ENCODE results near the gene PHACTR3.
A peak's percentile ranks its signal among the peaks of the same experiment; 100 is the strongest.
"Not testable (repeated sequence)": the region's sequence is repeated elsewhere in the genome, so short reads cannot be mapped to it uniquely, and the experiment has no call there.

The PHACTR3 gene

DNA sequence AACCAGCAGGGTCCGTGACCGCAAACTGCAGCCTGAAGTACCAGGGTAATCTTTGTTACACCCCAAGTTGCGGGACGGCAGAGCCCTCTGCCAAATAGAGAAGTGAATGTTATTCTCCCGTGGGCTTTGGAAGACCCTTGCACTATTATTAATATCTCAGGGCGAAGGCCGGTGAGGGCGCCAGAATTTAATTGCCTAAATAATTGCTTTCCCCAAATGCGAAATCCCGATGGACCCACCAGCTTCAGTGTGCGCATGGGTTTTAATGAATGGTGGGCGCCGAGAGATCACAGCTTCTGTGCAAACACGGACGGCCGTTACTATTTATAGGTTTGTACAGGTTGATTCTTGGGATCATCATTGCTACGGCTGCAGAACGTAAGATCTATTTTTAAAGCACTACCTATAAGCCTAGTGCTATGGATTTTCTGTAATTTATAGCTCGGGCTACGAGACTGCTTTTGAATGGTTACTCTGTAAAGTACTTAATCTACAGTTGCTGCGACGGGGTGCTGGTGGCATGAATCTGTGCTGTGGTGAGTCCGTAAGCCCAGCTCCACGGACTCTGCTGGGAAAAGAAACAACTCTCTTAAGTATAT lies 15.2 kb upstream of the PHACTR3 start:
- DNase-seq (ENCODE audit: low read depth in 2 of 2), result no peak

- DNase-seq (ENCODE audit: low read depth in 2 of 2), result no peak
Observed at GRCh38 chr20:59591061-59591460, 13.3 kb upstream of the PHACTR3 start.

GRCh38 chr20:59596690-59597089 lies 7.7 kb upstream of the PHACTR3 start:
- DNase-seq (ENCODE audit: low read depth in 2 of 2), result no peak

DNA sequence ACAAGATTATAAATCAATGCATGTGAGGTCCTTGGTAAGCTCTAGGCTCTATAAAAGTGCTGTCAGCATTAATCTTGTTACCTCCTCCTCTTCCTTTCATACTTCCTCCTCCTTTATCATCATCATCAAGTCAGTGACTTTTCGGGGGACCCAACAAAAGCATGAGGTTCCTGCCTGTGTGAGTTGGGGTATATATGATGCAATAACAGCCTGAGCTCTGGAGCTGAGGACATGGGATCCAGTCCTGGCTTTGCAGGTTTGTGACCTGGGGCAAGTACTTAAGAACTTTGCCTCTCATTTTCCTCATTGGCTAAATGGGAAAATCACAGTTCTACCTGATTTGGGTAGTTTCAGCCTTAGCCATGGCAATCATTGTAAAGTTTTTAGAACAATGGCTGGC lies 7.1 kb upstream of the PHACTR3 start:
- no peak for DNase-seq (ENCODE audit: low read depth in 2 of 2)

DNA sequence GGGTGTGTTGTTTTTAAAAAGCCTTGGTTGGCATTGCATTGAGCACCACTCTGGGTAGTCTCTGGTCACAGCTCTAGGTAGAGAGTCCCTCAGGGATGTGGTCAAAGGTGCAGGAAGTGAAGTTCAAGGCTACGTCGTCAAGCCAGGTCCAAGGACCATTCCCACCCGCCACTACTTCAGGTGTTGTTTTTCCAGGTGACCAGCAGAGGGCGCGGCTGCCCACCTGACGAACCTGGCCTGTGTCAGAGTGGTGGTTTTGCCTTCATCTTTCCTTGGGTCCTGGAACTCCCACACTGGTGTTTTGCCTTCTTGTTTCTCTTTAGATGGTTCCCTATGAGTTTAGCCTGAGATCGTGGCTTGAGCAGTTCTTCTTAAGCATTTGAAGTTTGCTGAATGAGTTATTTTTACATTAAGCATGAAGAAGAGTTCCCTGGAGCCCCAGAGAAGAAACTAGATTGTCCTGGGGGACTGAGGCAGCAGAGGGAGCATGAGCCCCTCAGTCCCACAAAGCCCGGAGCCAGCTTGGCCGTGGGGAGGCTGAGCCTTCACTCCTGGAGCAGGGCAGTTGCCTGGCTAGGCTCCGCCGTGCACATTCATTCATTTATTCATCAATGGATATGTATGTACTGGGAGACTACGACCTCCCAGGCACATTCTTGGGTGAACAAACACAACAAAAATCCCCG lies 5.6 kb upstream of the PHACTR3 start:
- DNase-seq (ENCODE audit: low read depth in 2 of 2), result peak in 1 of 2 experiments; percentile 6

GRCh38 chr20:59599941-59600340 lies 4.4 kb upstream of the PHACTR3 start:
- DNase-seq (ENCODE audit: low read depth in 2 of 2), result no peak

DNA sequence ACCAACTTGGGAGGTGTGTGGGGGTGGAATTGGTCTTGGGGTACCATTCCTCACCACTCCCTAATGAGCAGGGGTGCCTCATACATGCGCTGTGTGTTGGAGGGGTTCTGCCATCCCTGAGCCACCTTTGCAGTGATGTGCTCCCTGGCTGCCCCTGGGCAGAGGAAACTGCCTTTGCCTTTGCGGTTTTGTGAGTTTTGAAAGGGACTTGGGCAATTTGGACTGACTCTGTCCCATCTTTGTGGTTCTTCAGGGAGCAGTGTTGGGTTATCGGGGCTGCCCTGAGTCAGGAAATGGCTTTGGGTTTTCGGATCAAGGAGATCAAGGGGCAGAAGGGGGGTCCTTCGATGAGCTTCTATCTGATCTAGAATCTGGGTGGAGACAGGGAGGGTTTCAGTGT lies 3.9 kb upstream of the PHACTR3 start:
- no peak for DNase-seq (ENCODE audit: low read depth in 2 of 2)

DNA sequence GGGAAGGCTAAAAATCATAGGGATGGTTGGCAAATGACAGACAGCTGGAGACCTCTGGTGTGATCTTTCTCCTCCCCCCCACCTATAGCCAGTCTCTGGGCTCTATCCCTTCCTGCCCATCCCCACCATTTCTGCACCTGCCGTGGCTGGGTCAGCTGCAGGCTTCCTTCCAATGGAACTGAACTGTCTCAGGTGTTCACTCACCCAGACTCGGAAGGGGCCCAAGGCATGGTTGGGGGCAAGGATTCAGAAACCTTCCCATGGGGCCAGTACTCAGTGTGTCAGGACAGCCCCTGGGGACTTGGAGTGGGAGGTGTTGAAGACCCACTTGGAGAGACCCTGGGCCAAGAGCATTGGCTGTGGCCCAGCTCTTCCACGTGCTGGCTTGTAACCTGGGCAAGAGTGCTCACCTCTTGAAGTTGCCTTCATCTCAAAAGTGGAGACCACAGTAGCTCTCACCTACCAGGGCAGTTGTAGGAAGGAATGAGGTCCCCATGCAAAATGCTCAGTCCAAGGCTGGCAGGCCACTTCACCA lies 1.7 kb upstream of the PHACTR3 start:
- no peak for DNase-seq (ENCODE audit: low read depth in 2 of 2)

DNA sequence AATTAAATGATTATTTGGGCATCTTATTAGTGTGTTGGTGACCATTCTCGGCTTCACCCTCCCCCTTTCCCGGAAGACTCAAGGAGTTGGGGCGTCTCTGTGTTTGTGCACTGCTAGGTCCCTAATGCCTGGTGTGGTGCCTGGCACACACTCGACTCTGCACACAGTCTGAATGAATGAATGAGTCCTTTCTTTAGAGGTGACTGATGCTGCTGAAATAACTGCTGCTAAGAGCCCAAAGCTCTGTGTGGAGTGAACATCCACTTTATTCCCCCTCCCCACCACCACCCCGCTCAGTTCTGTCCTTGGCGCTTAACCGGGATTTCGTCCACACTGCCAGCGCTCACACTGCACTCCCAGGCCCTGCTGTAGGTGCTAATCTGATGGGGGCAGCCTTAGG lies 1.2 kb upstream of the PHACTR3 start:
- DNase-seq (ENCODE audit: low read depth in 2 of 2), result no peak

DNA sequence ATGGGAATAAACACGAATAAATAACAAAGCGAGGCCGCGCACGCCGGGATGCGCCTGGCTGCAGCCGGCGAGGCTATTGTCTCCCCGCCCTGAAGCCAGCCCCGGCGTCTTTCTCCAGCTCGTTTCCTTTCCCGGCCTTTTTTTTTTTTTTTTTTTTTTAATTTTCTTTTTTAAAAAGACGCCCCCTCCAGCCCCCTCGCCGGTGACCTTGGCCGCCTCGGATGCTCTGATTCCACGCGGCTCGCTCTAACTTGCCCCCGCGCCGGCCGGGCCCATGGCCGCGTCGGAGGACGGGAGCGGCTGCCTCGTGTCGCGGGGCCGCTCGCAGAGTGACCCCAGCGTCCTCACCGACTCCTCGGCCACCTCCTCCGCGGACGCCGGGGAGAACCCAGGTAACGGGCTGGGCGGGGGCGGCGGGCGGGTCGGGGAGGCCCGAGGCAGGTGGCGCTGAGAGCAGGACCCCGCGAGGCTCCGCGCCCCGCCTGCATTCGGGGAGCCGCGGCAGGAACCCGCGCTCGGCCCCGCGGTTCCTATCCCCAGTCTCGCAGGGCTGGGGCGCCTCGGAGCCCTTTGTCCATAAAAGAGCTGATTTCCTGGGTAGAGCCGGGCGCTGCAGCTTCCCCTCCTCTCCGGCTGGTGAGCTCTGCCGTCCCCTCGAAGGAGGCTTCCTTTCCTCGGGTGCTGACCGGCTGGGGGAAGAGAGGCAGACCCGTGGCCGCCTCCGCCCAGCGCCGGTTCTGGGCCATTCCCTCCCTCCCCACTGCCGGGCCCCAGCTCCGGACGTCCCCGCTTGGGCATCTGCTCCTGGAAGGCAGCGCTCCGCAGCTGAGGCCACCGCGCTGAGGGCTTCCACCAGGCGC lies 631 bp downstream of the PHACTR3 start:
- DNase-seq (ENCODE audit: low read depth in 2 of 2), result no peak

DNA sequence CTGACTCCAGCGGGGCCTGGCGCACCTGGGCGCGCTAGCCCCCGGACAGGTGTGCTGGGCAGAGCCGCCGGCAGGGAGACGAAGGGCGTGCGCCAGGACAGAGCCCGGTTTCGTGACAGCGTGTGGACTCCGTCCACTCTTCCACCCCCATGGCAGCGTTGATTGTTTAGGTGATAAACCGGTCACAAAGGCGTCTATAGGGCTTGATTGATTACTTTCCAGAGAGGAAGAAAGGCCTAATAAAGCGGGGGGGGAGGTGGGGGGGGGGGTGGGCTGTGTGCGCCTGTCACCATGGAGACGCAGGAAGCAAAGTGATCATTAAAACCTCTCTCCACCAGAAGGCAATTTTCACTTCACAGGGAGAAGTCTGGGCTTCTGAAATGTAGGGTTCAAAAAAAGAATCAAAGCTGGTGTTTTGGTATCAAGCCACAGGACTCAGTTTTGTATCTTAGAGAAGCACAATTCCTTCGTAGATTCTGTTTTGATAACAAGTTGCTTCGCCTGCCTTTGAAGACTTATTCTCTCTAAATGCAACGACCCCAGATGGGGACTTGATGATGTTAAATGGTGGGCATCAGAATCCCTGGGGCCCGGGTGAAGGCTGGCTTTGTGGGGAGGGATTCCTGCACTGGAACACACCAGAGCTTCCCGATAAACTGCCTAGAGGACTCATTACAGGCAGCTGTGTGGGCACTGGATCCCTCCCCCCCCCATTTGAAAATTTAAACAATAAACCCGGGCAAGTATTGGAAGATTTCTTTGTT lies 1.4 kb downstream of the PHACTR3 start:
- no peak for DNase-seq (ENCODE audit: low read depth in 2 of 2)

GRCh38 chr20:59606566-59606965 lies 2.2 kb downstream of the PHACTR3 start:
- no peak for DNase-seq (ENCODE audit: low read depth in 2 of 2)

GRCh38 chr20:59608396-59608795 lies 4.1 kb downstream of the PHACTR3 start:
- DNase-seq (ENCODE audit: low read depth in 2 of 2), result no peak

GRCh38 chr20:59608871-59609270 lies 4.5 kb downstream of the PHACTR3 start:
- DNase-seq (ENCODE audit: low read depth in 2 of 2), result no peak

- no peak for DNase-seq (ENCODE audit: low read depth in 2 of 2)
Observed at GRCh38 chr20:59611286-59611685, 6.9 kb downstream of the PHACTR3 start.

DNA sequence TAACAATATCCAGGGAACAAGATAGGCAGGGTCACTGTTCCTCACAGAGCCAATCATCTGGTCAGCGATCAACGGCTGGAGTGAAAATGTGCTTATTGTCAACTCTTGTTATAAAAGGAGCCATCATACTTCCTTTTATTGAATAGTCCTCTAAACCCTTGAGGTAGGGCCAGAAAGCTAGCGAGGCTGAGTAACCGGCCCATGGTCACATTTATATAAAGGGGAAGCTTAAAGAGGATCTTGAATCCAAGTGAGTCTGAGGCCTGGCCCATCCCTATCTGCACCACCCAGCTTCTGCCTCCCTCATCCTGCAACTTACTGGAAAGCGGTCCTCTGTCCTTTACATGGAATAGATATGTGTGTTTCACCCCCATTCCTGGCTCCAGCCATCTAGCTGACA lies 9.5 kb downstream of the PHACTR3 start:
- DNase-seq (ENCODE audit: low read depth in 2 of 2), result no peak

GRCh38 chr20:59614714-59615113 lies 10.4 kb downstream of the PHACTR3 start:
- DNase-seq (ENCODE audit: low read depth in 2 of 2), result no peak

- no peak for DNase-seq (ENCODE audit: low read depth in 2 of 2)
Observed at GRCh38 chr20:59616306-59616705, 12.0 kb downstream of the PHACTR3 start.

DNA sequence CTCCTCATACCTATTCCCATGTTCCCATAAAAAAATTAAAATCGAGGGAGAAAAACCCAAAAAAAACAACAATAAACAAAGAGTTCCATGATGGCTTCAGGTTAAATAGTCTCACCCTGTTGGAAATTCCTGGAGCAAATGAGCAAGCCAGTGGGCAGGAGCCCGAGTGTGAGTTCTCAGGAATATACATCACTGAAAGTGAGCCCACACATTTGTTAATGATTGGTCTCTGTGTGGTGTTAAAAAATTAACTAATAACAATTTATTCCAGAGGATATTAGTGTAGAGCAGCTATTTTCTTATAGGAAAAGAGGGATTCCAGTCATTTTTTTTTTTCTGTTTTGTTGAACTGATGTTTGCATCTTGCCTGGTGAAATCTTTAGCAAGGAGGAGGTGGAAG lies 12.9 kb downstream of the PHACTR3 start:
- DNase-seq (ENCODE audit: low read depth in 2 of 2), result no peak

DNA sequence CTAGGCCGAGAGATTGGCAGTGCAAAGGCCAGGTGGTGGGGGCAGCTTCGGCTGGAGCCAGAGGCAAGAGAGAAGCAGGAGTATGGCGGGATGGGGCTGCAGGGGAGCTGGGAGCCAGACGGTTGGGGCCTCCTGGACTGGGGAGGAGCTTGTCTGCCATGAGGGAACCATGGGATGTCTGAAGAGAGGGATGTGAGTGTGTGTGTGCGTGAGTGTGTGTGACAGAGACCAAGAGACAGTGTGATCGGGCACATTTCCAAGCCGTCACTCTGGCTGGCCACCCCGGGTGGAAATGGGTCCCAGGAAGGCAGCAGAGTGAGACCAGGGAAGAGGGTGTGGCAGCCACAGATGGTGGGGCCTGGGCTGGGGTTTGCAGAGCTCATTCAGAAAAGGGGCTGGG lies 13.8 kb downstream of the PHACTR3 start:
- no peak for DNase-seq (ENCODE audit: low read depth in 2 of 2)

- DNase-seq (ENCODE audit: low read depth in 2 of 2), result not testable (repeated sequence)
Observed at GRCh38 chr20:59618585-59618984, 14.2 kb downstream of the PHACTR3 start.
